NCI-H1417 treated with DMSO at 0.1 percent for 48 hours (cell line): Measurements from ENCODE around the gene RNF150.

Experiments
- DNase-seq: peaks from one replicate; lab custom pipeline; 2025; lab: John Stamatoyannopoulos, UW

The RNF150 gene

DNA sequence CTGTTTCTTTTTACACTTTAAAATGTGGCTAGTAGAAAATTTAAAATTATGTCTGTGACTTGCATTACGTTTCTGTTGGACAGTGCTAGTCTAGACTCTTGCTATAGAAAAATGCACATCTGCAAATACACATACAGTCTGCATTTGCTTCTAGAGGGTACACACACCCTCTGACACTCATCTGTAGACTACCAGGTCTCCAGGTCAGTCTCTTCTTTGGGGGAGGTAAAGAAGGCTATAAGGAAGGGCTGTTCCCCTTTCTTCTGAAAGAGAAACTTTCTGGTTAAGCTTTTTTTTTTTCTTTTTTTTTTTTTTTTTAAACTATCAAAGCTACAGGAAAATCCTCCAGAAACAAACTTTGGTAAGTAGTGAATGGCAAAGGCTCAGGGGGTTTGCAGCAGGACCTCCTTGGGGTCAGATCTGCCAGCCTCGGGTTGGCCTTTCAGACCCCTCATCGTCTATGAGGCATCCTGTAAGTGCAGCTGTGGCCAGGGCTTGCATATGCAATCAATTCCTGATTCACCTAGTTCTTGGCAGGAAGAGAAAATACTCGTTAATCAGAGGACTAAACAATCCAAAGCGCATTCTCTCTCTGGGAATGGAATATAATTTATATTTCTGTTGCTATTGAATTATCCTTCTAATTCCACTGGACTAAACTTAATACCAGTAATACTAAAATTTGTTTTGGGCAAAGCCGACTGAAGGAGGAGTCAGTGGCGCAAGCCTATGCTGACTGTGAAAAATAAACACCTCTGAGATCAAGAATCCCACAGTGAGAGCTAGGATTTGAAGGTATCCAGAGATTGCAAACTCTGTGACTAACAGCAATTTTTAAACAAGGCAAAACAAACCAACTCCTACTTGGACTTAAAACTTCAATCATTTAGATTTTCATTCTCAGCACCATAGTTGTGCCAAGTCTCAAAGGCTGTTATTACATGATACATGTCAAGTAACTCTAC, 267.7 kb downstream of the RNF150 start:
- no peak for DNase-seq

- DNase-seq = no peak
These were observed 270.1 kb downstream of the RNF150 start for GRCh38 chr4:140863197-140863596.

- DNase-seq = no peak
These were observed 271.2 kb downstream of the RNF150 start for GRCh38 chr4:140862177-140862442.

- DNase-seq = no peak
These were observed 271.7 kb downstream of the RNF150 start for GRCh38 chr4:140861359-140862176.

DNA sequence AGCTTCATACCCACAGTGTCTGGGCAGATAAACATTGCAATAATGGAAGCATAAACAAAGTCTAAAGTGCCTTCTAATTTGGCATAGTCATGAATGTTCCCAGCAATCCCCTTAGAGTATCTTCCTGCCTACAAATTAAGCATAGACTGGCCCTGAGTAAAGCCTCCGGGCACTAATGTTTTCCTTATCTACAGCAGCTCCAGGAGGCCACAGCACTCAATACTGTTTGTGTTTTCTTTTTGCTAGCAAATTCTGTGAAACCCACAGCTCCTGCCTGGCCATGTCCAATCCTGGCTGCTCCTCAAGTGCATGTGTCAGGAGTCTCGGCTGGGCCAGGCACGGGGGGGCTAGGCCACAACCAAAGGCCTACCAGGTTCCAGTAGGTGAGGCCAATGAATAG, 274.4 kb downstream of the RNF150 start:
- DNase-seq = no peak

- no peak for DNase-seq
These were observed 276.2 kb downstream of the RNF150 start for GRCh38 chr4:140857111-140857510.

DNA sequence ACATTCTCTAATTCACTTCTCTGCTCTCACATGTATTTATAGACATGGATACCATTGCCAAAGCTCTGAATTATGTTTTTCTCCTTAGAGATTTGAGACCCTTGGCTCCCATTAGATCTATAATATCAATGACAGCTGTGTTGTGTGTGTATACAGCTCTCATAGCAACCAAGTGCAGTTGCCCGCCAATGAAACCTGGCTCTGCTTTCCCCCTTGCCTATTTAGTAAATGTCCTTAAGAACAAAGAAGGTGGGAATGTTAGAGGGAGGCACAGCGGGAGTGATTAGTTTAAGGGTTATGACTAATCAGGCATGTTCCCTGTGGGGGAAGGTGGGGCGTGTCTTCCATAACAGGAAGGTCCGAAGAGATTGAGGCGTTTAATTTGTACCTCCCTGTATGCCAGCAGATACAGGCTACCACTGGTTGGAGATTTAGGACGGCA, 276.6 kb downstream of the RNF150 start:
- DNase-seq = peak; percentile 10

GRCh38 chr4:140854168-140854567, 279.1 kb downstream of the RNF150 start:
- DNase-seq = no peak

DNA sequence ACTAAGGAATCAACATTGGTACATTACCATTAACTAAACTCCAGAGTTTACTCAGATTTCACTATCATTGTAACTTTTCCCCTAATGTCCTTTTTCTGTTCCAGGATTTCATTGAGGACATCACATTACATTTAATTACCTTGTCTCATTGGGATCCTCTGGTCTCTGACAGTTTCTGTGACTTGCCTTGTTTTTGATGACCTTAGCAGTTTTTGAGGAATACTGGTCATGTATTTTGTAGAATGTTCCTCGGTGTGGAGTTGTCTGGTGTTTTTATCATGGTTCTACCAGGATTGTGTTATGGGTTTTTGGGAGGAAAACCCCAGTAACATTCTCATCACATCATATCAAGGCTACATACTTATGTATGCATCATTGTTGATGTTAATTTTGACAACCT, 281.5 kb downstream of the RNF150 start:
- DNase-seq = no peak

GRCh38 chr4:140851032-140851636, 282.1 kb downstream of the RNF150 start:
- DNase-seq = peak; percentile 57

GRCh38 chr4:140849526-140849925, 283.7 kb downstream of the RNF150 start:
- no peak for DNase-seq

DNA sequence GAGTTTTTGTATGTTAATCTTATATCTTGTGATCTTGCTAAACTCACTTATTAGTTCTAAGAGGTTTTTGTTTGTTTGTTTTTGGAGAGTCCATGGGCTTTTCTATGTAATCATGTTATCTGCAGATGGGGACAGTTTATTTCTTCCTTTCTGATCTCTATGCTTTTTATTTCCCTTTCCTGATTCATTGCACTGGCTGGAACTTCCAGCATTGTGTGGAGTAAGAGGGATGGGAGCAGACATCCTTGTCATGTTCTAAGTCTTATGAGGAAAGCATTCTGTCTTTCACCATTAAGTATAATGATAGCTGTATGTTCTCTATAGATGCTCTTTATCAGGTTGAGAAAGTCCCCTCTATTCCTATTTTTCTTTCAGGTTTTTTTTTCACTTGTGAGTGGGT, 286.5 kb downstream of the RNF150 start:
- DNase-seq = no peak

DNA sequence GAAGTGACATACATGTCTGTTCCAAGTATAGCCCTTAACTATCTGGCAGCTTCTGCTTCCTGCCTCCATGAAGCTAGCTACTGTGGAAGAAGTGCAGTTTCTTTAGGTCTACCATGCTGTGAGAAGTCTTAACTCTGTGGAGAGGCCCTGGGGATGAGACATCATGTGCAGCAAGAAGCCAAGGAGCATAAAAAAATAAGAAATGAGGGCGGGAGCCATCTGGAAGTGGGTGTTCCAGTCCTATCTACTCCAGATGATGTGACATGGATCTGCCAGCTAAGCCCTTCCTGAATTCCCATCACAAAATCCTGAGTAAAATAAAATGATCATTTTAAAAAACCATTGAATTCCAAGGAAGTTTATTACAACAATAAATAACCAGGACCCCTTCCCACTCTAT, 289.2 kb downstream of the RNF150 start:
- DNase-seq = no peak

- DNase-seq = no peak
These were observed 292.1 kb downstream of the RNF150 start for GRCh38 chr4:140841186-140841585.

DNA sequence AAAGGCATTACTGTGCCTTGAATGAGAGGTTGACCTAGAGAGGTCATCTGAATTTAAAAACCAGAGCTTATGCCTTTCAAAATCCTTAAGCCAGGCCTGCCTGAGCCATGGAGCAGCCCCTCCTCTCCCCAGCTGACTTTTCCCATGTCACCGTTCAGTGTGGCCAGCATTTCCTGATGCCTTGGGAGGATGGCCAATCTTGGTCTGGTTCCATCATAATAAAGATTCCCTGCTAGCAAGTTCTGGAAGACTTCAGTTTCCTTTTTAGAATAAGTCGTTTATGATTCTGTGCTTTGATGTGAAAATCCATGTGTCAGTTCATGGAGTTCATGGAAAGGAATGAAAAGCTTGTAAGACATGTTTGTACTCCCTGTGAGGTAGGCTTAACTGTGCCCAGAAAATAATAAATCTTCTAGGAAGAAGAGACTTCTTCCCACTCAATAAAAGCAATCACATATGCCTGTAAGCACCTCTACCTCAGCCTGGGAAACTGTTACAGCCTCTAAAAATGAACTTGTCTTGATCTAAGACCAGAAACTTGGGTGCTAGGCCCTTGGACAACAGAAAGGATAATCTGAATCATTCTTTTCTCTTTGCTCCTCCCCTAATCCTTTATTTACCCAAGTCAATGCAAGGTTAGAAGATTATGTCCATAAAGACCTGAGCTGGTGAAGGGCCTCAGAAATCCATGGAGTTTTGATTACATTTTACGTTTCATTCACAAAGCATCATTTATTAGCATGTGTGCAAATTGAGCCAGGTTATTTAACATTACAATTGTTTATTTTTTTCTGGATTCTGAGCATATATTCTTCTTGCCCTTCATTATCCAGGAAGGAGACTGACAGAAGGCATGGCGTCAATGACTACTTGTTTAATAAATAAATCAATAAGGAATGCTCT, 293.1 kb downstream of the RNF150 start:
- DNase-seq = no peak

GRCh38 chr4:140839406-140839805, 293.9 kb downstream of the RNF150 start:
- no peak for DNase-seq

DNA sequence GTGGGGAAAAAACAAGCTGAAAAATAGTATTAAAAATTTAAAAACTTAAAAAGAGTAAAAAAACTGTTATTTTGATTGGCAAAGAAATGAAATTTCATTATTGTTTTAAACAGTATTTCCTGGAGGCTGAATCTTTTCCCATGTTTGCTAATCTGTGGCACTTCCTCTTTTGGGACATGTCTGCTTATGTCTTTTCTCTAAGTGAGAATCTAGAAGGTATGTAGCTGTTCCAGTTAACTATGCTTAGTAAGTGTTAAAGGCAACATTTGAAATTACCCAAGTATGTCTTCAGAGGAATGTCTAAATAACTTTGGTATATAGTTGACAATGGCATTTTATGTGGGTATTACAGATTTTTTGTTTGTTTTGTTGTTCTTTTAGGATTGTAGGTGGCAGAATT, 295.5 kb downstream of the RNF150 start:
- no peak for DNase-seq

DNA sequence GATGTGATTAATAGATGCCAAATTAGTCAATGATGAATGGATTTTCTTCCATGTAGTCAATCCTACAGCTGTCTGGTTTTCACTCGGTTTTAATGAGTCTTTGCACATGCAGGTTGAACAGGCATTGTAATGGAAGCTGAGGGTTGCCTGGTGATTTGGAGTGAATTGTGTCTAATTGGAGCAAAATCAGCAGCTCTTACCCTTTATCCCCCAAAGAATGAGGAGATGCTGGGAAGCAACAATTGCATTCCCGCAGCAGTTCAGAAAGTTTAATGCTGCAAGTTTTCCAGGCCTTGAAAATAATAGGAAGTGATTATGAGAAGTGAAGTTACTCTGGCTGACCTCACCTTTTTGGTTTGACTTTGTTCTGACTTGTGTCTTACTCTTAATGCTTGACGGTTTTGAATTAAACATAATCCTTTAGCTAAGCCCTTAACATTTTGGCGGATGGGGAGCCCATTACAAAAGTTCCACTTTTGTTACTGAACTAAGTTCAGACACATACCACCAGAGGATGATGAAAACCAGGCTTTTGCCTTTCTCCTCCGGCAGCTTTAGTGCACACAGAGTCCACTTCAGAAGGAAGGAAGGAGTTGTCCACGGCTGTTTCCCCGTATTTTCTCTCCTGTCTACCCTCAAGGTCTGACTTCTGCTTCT, 298.3 kb downstream of the RNF150 start:
- no peak for DNase-seq

DNA sequence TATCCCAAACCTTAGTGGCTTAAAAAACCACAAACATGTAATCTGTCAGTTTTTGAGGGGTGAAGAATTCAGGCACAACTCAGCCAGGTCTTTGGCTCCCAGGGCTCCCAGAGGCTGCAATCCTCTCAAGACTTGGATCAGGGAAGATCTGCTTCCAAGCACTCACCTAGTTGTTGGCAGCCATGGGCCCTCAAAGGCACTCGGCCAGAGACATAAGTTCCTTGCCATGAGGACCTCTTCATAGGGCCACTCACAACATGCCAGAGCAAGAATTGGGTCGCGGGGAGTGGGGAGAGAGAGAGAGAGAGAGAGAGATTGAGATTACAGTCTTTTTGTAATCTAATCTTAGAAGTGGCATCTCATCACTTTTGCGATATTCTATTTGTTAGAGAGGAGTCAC, 300.0 kb downstream of the RNF150 start:
- DNase-seq = no peak

GRCh38 chr4:140829825-140830224, 303.4 kb downstream of the RNF150 start:
- no peak for DNase-seq

DNA sequence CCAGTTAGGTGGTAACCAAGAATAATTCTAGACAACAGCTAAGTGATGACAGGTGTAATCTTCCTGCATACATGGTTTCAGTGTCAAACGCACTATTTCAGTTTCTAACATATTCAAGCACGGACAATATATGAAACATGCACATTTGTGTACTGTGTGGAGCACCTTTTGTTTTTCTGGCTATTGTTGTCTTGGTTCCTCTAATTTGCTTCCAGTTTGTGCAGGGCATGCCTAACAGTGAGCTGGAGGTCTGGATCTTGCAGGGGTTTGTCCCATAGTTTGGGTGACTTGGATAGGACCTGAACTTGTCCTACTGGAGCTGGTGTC, 306.6 kb downstream of the RNF150 start:
- DNase-seq = no peak
